HUES48 (cell line): ENCODE results near the gene TRAPPC6A.

Source experiments
- H3K27ac ChIP-seq: one replicate; pipeline ENCODE4 v1.7.0; 2013; ENCODE audit warnings: low read depth, low read length, inconsistent platforms
- H3K27me3 ChIP-seq: 2 replicates; pipeline ENCODE4 v1.6.1; 2013; ENCODE audit warnings: mild to moderate bottlenecking, low read length; ENCODE audit not compliant: control insufficient read depth, insufficient read depth
- H3K36me3 ChIP-seq: 2 replicates; pipeline ENCODE4 v1.6.1; 2013; ENCODE audit warnings: low read length; ENCODE audit not compliant: control insufficient read depth, insufficient read depth
- H3K4me1 ChIP-seq: 2 replicates; pipeline ENCODE4 v1.6.1; 2013; ENCODE audit warnings: mild to moderate bottlenecking, low read length; ENCODE audit not compliant: control insufficient read depth, insufficient read depth
- H3K4me3 ChIP-seq: 2 replicates; pipeline ENCODE4 v1.5.1; 2013; ENCODE audit warnings: mild to moderate bottlenecking, low read depth, low read length
- H3K9ac ChIP-seq: 2 replicates; pipeline ENCODE4 v1.6.1; 2013; ENCODE audit warnings: mild to moderate bottlenecking, low read depth, low read length, moderate library complexity
- H3K9me3 ChIP-seq: 2 replicates; pipeline ENCODE4 v1.6.1; 2013; ENCODE audit warnings: low read length; ENCODE audit not compliant: control insufficient read depth, insufficient read depth

Gene TRAPPC6A

GRCh38 chr19:45161738-45162607, 16.1 kb downstream of the TRAPPC6A start:
- Histone ChIP-seq H3K9ac (no peak overlapping the region), H3K4me1 (peaks cover 6% of the 10 kb centered on the region), H3K4me3 (no peak overlapping the region), H3K36me3 (no peaks in the 10 kb centered on the region), H3K27me3 (peaks cover 20% of the 10 kb centered on the region), H3K27ac (no peak overlapping the region), H3K9me3 (no peaks in the 10 kb centered on the region)

GRCh38 chr19:45160870-45161737, 16.9 kb downstream of the TRAPPC6A start, which contains the start of gene NKPD1:
NKPD1 (minus strand) TSS chr19:45160982; CDS start chr19:45160150, 832 bp downstream.
- Histone ChIP-seq H3K9ac (no peak within 1 kb of the TSS), H3K9me3 (no peaks in the 10 kb centered on the region)

GRCh38 chr19:45159971-45160324, 18.1 kb downstream of the TRAPPC6A start:
- no peaks in the 10 kb centered on the region for H3K9me3 ChIP-seq
- no peaks in the 10 kb centered on the region for H3K36me3 ChIP-seq
- peaks cover 3% of the 10 kb centered on the region; the same call in 1 of the 2 replicates for H3K4me1 ChIP-seq
- peaks cover 20% of the 10 kb centered on the region for H3K27me3 ChIP-seq
- no peak overlapping the region for H3K27ac ChIP-seq
- H3K9ac ChIP-seq: no peak overlapping the region
- H3K4me3 ChIP-seq: no peak overlapping the region

More at GRCh38 chr19:45160870-45161737, 16.9 kb downstream of the TRAPPC6A start, which contains the start of gene NKPD1:
- Histone ChIP-seq H3K4me1 (peaks cover 3% of the 10 kb centered on the region; the same call in 1 of the 2 replicates), H3K36me3 (no peaks in the 10 kb centered on the region), H3K27ac (no peak within 1 kb of the TSS), H3K4me3 (no peak within 1 kb of the TSS), H3K27me3 (peaks cover 20% of the 10 kb centered on the region)

- Histone ChIP-seq H3K9me3 (no peaks in the 10 kb centered on the region), H3K27ac (no peak overlapping the region), H3K27me3 (peaks cover 24% of the 10 kb centered on the region), H3K4me3 (no peak overlapping the region), H3K9ac (no peak overlapping the region), H3K4me1 (peaks cover 3% of the 10 kb centered on the region; the same call in 1 of the 2 replicates), H3K36me3 (no peaks in the 10 kb centered on the region)
Observed at GRCh38 chr19:45159210-45159970, 18.6 kb downstream of the TRAPPC6A start.

GRCh38 chr19:45158503-45159209, 19.4 kb downstream of the TRAPPC6A start:
- Histone ChIP-seq H3K9ac (no peak overlapping the region), H3K27ac (no peak overlapping the region), H3K4me3 (no peak overlapping the region), H3K27me3 (peaks cover 32% of the 10 kb centered on the region), H3K36me3 (no peaks in the 10 kb centered on the region), H3K9me3 (no peaks in the 10 kb centered on the region), H3K4me1 (peaks cover 3% of the 10 kb centered on the region; the same call in 1 of the 2 replicates)

GRCh38 chr19:45156751-45157150, 21.3 kb downstream of the TRAPPC6A start:
- H3K27ac ChIP-seq: no peak overlapping the region
- H3K9me3 ChIP-seq: no peaks in the 10 kb centered on the region
- peaks cover 51% of the 10 kb centered on the region for H3K27me3 ChIP-seq

GRCh38 chr19:45156011-45156630, 21.9 kb downstream of the TRAPPC6A start:
- Histone ChIP-seq H3K4me1 (peaks cover 3% of the 10 kb centered on the region; the same call in 1 of the 2 replicates), H3K4me3 (no peak overlapping the region), H3K27ac (no peak overlapping the region), H3K9ac (no peak overlapping the region), H3K36me3 (no peaks in the 10 kb centered on the region), H3K9me3 (no peaks in the 10 kb centered on the region), H3K27me3 (peaks cover 54% of the 10 kb centered on the region)

More at GRCh38 chr19:45156751-45157150, 21.3 kb downstream of the TRAPPC6A start:
- Histone ChIP-seq H3K4me1 (peaks cover 3% of the 10 kb centered on the region; the same call in 1 of the 2 replicates), H3K9ac (no peak overlapping the region), H3K4me3 (no peak overlapping the region), H3K36me3 (no peaks in the 10 kb centered on the region)

GRCh38 chr19:45154064-45154827, 23.8 kb downstream of the TRAPPC6A start:
- no peaks in the 10 kb centered on the region for H3K36me3 ChIP-seq
- peaks cover 47% of the 10 kb centered on the region for H3K27me3 ChIP-seq
- H3K4me3 ChIP-seq: peak overlapping the region; percentile 38; the same call in 1 of the 2 replicates
- no peak overlapping the region for H3K9ac ChIP-seq
- no peak overlapping the region for H3K27ac ChIP-seq
- H3K9me3 ChIP-seq: no peaks in the 10 kb centered on the region
- peaks cover 3% of the 10 kb centered on the region; the same call in 1 of the 2 replicates for H3K4me1 ChIP-seq

GRCh38 chr19:45153339-45154063, 24.5 kb downstream of the TRAPPC6A start:
- H3K36me3 ChIP-seq: no peaks in the 10 kb centered on the region
- peak overlapping the region; percentile 38; the same call in 1 of the 2 replicates for H3K4me3 ChIP-seq
- H3K27ac ChIP-seq: no peak overlapping the region
- no peak overlapping the region for H3K9ac ChIP-seq
- H3K27me3 ChIP-seq: peaks cover 47% of the 10 kb centered on the region
- H3K4me1 ChIP-seq: peaks cover 3% of the 10 kb centered on the region; the same call in 1 of the 2 replicates
- H3K9me3 ChIP-seq: no peaks in the 10 kb centered on the region
